Measurements from ENCODE around the gene NIBAN1. TPM values are rescaled to one million over a fixed set of nuclear protein-coding genes. Genes with fewer than 3 reads are reported as not detected.

The NIBAN1 gene
- total RNA-seq, 1 experiment from 2014 or later, result 5.9 TPM

GRCh38 chr1:184945029-184945428 is 29.3 kb downstream of the NIBAN1 start:
- Histone ChIP-seq H3K79me2 (ENCODE audit: insufficient read depth, low read length) (no peaks in the 10 kb centered on the region), H3T11ph (ENCODE audit: low read length) (no peak overlapping the region), H2BK12ac (ENCODE audit: insufficient read length, low read depth, low read length) (no peak overlapping the region), H3K4me2 (ENCODE audit: insufficient read depth, insufficient read length, low read length) (no peak overlapping the region), H3K23me2 (ENCODE audit: insufficient read length, low read depth, low read length, poor library complexity, severe bottlenecking) (no peaks in the 10 kb centered on the region), H3K79me1 (ENCODE audit: insufficient read depth, low read depth, low read length, poor library complexity, severe bottlenecking) (no peaks in the 10 kb centered on the region), H3K9me3 (ENCODE audit: control insufficient read depth, low read depth, low read length) (no peaks in the 10 kb centered on the region), H3K18ac (ENCODE audit: insufficient read length, low read depth, low read length) (no peak overlapping the region), H2BK20ac (ENCODE audit: low read depth, low read length, poor library complexity, severe bottlenecking) (no peak overlapping the region), H3K9ac (ENCODE audit: extremely low read depth, insufficient read length, low read length) (no peak overlapping the region), H3K56ac (ENCODE audit: insufficient read length, low read depth, low read length) (no peak overlapping the region), H2AFZ (ENCODE audit: low read length) (no peak overlapping the region), H2BK120ac (ENCODE audit: low read depth, low read length, poor library complexity, severe bottlenecking) (no peak overlapping the region), H4K5ac (ENCODE audit: insufficient read length, low read depth, low read length) (no peak overlapping the region), H3K27me3 (ENCODE audit: insufficient read depth, low read length) (no peaks in the 10 kb centered on the region), H4K8ac (replicated peaks; ENCODE audit: insufficient read length, low read depth, low read length) (no peak overlapping the region), H4K91ac (ENCODE audit: insufficient read length, low read depth, low read length) (no peak overlapping the region), H2AK5ac (ENCODE audit: insufficient read length, low read length) (no peak overlapping the region), H3K23ac (ENCODE audit: insufficient read length, low read depth, low read length) (no peak overlapping the region), H3K4me1 (ENCODE audit: insufficient read depth, low read length) (peaks cover 2% of the 10 kb centered on the region; the same call in 1 of the 2 replicates), H3K4ac (ENCODE audit: low read depth, low read length) (no peak overlapping the region), H2BK5ac (ENCODE audit: insufficient read length, low read length) (no peak overlapping the region), H3K14ac (ENCODE audit: insufficient read depth, low read length) (no peak overlapping the region), H2BK15ac (ENCODE audit: low read depth, low read length) (no peak overlapping the region), H3K27ac (ENCODE audit: insufficient read length, low read depth, low read length) (no peak overlapping the region), H4K20me1 (ENCODE audit: control insufficient read depth, insufficient read depth, insufficient read length) (no peaks in the 10 kb centered on the region)
- TF ChIP-seq CTCF (conservative IDR thresholded peaks at IDR 0.05), result no peak
- peaks cover 0 to 6% (median 0%) of the 10 kb centered on the region in 3 experiments; a peak in 2 of 7 replicates for H3K36me3 Mint-ChIP-seq (ENCODE audit: insufficient read depth in 1 of 3, low read depth in 3 of 3)
- H3K9me3 Mint-ChIP-seq, result no peaks in the 10 kb centered on the region
- DNase-seq, result no peak
- no peak overlapping the region for H3K4me3 Mint-ChIP-seq
- H3K27me3 Mint-ChIP-seq (ENCODE audit: low read depth), result no peaks in the 10 kb centered on the region
- no peak overlapping the region for H3K27ac Mint-ChIP-seq
- H3K4me1 Mint-ChIP-seq, result peaks cover 18% of the 10 kb centered on the region in 2 experiments
- no CpG with 5 or more reads among the region's 2 CpGs for WGBS (ENCODE audit: extremely low coverage, insufficient read length, low lambda C conversion rate)

Measured in H9 (cell line).